Measurements from ENCODE around the gene MIS18BP1. TPM values are rescaled to one million over a fixed set of nuclear protein-coding genes. Genes with fewer than 3 reads are reported as not detected.

The MIS18BP1 gene
- total RNA-seq, 1 experiment from 2014 or later = 54.4 TPM

- no peaks in the 10 kb centered on the region for H4K20me1 ChIP-seq (ENCODE audit: insufficient read depth)
- intact Hi-C loops (cut with micrococcal nuclease; ENCODE audit: unreplicated experiment) = no loop called here
- no peaks in the 10 kb centered on the region for H3K79me2 ChIP-seq (ENCODE audit: low read depth)
- ChIA-PET POLR2A (ENCODE audit: unreplicated experiment) (no interaction called here), CTCF (no interaction called here)
- no peaks in the 10 kb centered on the region for H3K9me3 ChIP-seq (ENCODE audit: insufficient read depth, low read depth)
- H3K4me3 ChIP-seq = no peak overlapping the region
- TF ChIP-seq EZH2 (IDR thresholded peaks at IDR 0.05; ENCODE audit: low read depth) (no peak), CTCF (conservative IDR thresholded peaks at IDR 0.05) (no peak)
- no peak for DNase-seq
- no peaks in the 10 kb centered on the region for H3K4me1 ChIP-seq (replicated peaks; ENCODE audit: insufficient read depth)
- 0 out of 2 replicates have a peak, but pooled peaks cover 1% of the 10 kb centered on the region for H3K36me3 ChIP-seq (ENCODE audit: low read depth)
- H2AFZ ChIP-seq = no peak overlapping the region
- no peak overlapping the region for H3K27ac ChIP-seq
- H3F3A ChIP-seq (ENCODE audit: insufficient read depth, low read depth) = no peaks in the 10 kb centered on the region
- no TSS peak for BruUV-seq (replicated peaks)
- H3K27me3 ChIP-seq (ENCODE audit: insufficient read depth, low read depth) = no peaks in the 10 kb centered on the region
- no peak overlapping the region for H3K4me2 ChIP-seq
- no peaks in the 10 kb centered on the region for H3K9me2 ChIP-seq (ENCODE audit: insufficient read depth)
These were observed 41.7 kb downstream of the MIS18BP1 start for GRCh38 chr14:45211295-45211694.

DNA sequence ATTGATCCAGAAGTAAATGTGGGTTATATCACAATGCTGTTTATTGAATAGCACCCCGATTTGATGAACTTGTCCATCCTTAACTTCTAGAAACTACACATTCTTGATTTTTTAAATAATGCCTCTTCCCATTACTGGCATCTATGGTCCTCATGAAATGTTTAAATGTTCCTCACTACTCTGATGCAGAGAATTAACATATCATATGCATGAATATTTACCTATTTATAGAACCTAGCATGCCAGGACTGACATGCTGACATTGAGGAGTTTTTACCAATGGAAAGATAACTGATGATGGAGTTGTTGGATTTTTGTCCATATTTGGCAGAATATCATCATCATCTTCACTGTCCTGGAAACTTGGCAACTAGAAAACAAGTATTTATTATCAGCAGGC is 42.8 kb downstream of the MIS18BP1 start:
- TF ChIP-seq EZH2 (IDR thresholded peaks at IDR 0.05; ENCODE audit: low read depth) = no peak
- Histone ChIP-seq H3K79me2 (ENCODE audit: low read depth) (no peaks in the 10 kb centered on the region), H3K4me1 (replicated peaks; ENCODE audit: insufficient read depth) (no peaks in the 10 kb centered on the region), H3K36me3 (ENCODE audit: low read depth) (0 out of 2 replicates have a peak, but pooled peaks cover 9% of the 10 kb centered on the region), H4K20me1 (ENCODE audit: insufficient read depth) (no peaks in the 10 kb centered on the region), H3K9me3 (ENCODE audit: insufficient read depth, low read depth) (no peaks in the 10 kb centered on the region), H3K9me2 (ENCODE audit: insufficient read depth) (no peaks in the 10 kb centered on the region), H3K4me3 (no peak overlapping the region), H3K27me3 (ENCODE audit: insufficient read depth, low read depth) (no peaks in the 10 kb centered on the region), H3K4me2 (no peak overlapping the region), H3K27ac (no peak overlapping the region), H3F3A (ENCODE audit: insufficient read depth, low read depth) (no peaks in the 10 kb centered on the region), H2AFZ (no peak overlapping the region)
- BruUV-seq (replicated peaks) = no TSS peak
- ChIA-PET POLR2A (ENCODE audit: unreplicated experiment) (no interaction called here), CTCF (no interaction called here)
- DNase-seq = no peak
- intact Hi-C loops (cut with micrococcal nuclease; ENCODE audit: unreplicated experiment) = no loop called here

DNA sequence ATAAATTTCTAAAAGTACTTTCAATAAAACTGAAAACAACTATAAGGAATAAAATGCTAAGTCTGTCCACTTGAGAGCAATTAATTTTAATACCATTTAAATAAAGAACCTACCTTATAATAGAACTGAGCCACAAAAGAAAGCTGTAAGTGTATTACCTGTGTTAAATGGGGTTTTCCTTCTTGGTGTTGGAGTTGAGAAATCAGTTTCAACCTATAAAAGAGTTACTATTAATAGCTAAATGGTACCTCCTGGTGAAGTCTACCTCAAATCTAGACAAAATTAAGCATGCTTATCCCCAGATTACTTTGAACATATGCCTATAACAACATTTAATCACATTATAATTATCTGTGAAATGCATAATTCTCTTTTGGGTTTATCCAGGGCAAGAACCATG is 48.8 kb downstream of the MIS18BP1 start:
- Histone ChIP-seq H3F3A (ENCODE audit: insufficient read depth, low read depth) (peaks cover 13% of the 10 kb centered on the region), H3K4me2 (no peak overlapping the region), H3K27me3 (ENCODE audit: insufficient read depth, low read depth) (no peaks in the 10 kb centered on the region), H3K4me3 (no peak overlapping the region), H3K4me1 (replicated peaks; ENCODE audit: insufficient read depth) (no peaks in the 10 kb centered on the region), H3K9me3 (ENCODE audit: insufficient read depth, low read depth) (no peaks in the 10 kb centered on the region), H3K9me2 (ENCODE audit: insufficient read depth) (no peaks in the 10 kb centered on the region), H3K79me2 (ENCODE audit: low read depth) (no peaks in the 10 kb centered on the region), H2AFZ (no peak overlapping the region), H4K20me1 (ENCODE audit: insufficient read depth) (no peaks in the 10 kb centered on the region), H3K27ac (no peak overlapping the region; the same call in 1 of the 2 replicates), H3K36me3 (ENCODE audit: low read depth) (peaks cover 9% of the 10 kb centered on the region; the same call in 1 of the 2 replicates)
- ChIA-PET POLR2A (ENCODE audit: unreplicated experiment) (interaction anchor here (0.7 kb wide), 1 partner anchor 15 kb away, joined by 10 read pairs; no protein-coding TSS in a partner anchor), CTCF (no interaction called here)
- intact Hi-C loops (cut with micrococcal nuclease; ENCODE audit: unreplicated experiment) = loop anchor here (10.0 kb wide), 1 partner anchor 289 kb away; no protein-coding TSS in a partner anchor
- BruUV-seq (replicated peaks) = no TSS peak
- no peak for DNase-seq
- TF ChIP-seq CTCF (conservative IDR thresholded peaks at IDR 0.05) = no peak
- no peak for TF ChIP-seq EZH2 (IDR thresholded peaks at IDR 0.05; ENCODE audit: low read depth)

GRCh38 chr14:45201905-45202304 is 51.1 kb downstream of the MIS18BP1 start:
- H4K20me1 ChIP-seq (ENCODE audit: insufficient read depth) = no peaks in the 10 kb centered on the region
- peaks cover 9% of the 10 kb centered on the region; the same call in 1 of the 2 replicates for H3K36me3 ChIP-seq (ENCODE audit: low read depth)
- intact Hi-C loops (cut with micrococcal nuclease; ENCODE audit: unreplicated experiment) = loop anchor here (10.0 kb wide), 1 partner anchor 287 kb away; no protein-coding TSS in a partner anchor
- no peak overlapping the region for H3K4me2 ChIP-seq
- H3K27me3 ChIP-seq (ENCODE audit: insufficient read depth, low read depth) = no peaks in the 10 kb centered on the region
- H3K4me1 ChIP-seq (replicated peaks; ENCODE audit: insufficient read depth) = no peaks in the 10 kb centered on the region
- DNase-seq = no peak
- no TSS peak for BruUV-seq (replicated peaks)
- H3K9me3 ChIP-seq (ENCODE audit: insufficient read depth, low read depth) = no peaks in the 10 kb centered on the region
- POLR2A ChIA-PET (ENCODE audit: unreplicated experiment) = no interaction called here
- H3K27ac ChIP-seq = no peak overlapping the region
- no peak overlapping the region for H2AFZ ChIP-seq
- no peaks in the 10 kb centered on the region for H3K79me2 ChIP-seq (ENCODE audit: low read depth)
- CTCF ChIA-PET = no interaction called here
- H3K9me2 ChIP-seq (ENCODE audit: insufficient read depth) = no peaks in the 10 kb centered on the region
- TF ChIP-seq CTCF (conservative IDR thresholded peaks at IDR 0.05) = no peak
- TF ChIP-seq EZH2 (IDR thresholded peaks at IDR 0.05; ENCODE audit: low read depth) = no peak
- no peak overlapping the region for H3K4me3 ChIP-seq
- peaks cover 16% of the 10 kb centered on the region for H3F3A ChIP-seq (ENCODE audit: insufficient read depth, low read depth)
